ENCODE measurements around the gene RNF167.

RNF167 gene

GRCh38 chr17:4953451-4953961, 13.4 kb downstream of the RNF167 start:
- Histone ChIP-seq H3K27me3 (ENCODE audit: insufficient read depth, poor library complexity, severe bottlenecking) (no peaks in the 10 kb centered on the region), H3K27ac (ENCODE audit: poor library complexity, severe bottlenecking) (no peak overlapping the region), H3K4me1 (ENCODE audit: insufficient read depth, poor library complexity, severe bottlenecking) (peaks cover 8% of the 10 kb centered on the region), H3K36me3 (ENCODE audit: low read depth) (no peaks in the 10 kb centered on the region), H3K9me3 (ENCODE audit: severe bottlenecking) (no peaks in the 10 kb centered on the region), H3K4me3 (ENCODE audit: severe bottlenecking) (no peak overlapping the region)
- no peak for TF ChIP-seq CTCF (IDR thresholded peaks at IDR 0.05; ENCODE audit: poor library complexity, severe bottlenecking)
- ATAC-seq (ENCODE audit: low read depth) (no peak), DNase-seq (ENCODE audit: low spot score) (no peak)

DNA sequence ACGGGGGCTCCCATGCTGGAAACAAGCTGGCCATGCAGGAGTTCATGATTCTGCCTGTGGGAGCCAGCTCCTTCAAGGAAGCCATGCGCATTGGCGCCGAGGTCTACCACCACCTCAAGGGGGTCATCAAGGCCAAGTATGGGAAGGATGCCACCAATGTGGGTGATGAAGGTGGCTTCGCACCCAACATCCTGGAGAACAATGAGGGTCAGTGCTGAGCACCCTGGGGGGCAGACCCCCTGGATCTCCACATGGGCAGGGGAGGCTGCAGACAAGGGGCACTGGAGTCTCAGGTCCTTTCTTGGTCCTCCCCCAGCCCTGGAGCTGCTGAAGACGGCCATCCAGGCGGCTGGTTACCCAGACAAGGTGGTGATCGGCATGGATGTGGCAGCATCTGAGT, 15.0 kb downstream of the RNF167 start:
- no peak for TF ChIP-seq CTCF (IDR thresholded peaks at IDR 0.05; ENCODE audit: poor library complexity, severe bottlenecking)

GRCh38 chr17:4956493-4957061, 16.5 kb downstream of the RNF167 start:
- TF ChIP-seq CTCF (IDR thresholded peaks at IDR 0.05; ENCODE audit: poor library complexity, severe bottlenecking), result no peak
- Histone ChIP-seq H3K27me3 (ENCODE audit: insufficient read depth, poor library complexity, severe bottlenecking) (no peaks in the 10 kb centered on the region), H3K4me3 (ENCODE audit: severe bottlenecking) (no peak overlapping the region), H3K9me3 (ENCODE audit: severe bottlenecking) (no peaks in the 10 kb centered on the region), H3K27ac (ENCODE audit: poor library complexity, severe bottlenecking) (no peak overlapping the region), H3K36me3 (ENCODE audit: low read depth) (peaks cover 15% of the 10 kb centered on the region; the same call in 1 of the 2 replicates), H3K4me1 (ENCODE audit: insufficient read depth, poor library complexity, severe bottlenecking) (peaks cover 8% of the 10 kb centered on the region)
- ATAC-seq (ENCODE audit: low read depth), result no peak
- no peak for DNase-seq (ENCODE audit: low spot score)

More for the DNA sequence above, 15.0 kb downstream of the RNF167 start:
- peaks cover 9% of the 10 kb centered on the region; the same call in 1 of the 2 replicates for H3K36me3 ChIP-seq (ENCODE audit: low read depth)
- H3K27me3 ChIP-seq (ENCODE audit: insufficient read depth, poor library complexity, severe bottlenecking), result no peaks in the 10 kb centered on the region
- H3K27ac ChIP-seq (ENCODE audit: poor library complexity, severe bottlenecking), result no peak overlapping the region
- ATAC-seq (ENCODE audit: low read depth) (no peak), DNase-seq (ENCODE audit: low spot score) (no peak)
- no peak overlapping the region for H3K4me3 ChIP-seq (ENCODE audit: severe bottlenecking)
- H3K9me3 ChIP-seq (ENCODE audit: severe bottlenecking), result no peaks in the 10 kb centered on the region
- H3K4me1 ChIP-seq (ENCODE audit: insufficient read depth, poor library complexity, severe bottlenecking), result peaks cover 8% of the 10 kb centered on the region

GRCh38 chr17:4958102-4958501, 18.0 kb downstream of the RNF167 start:
- Histone ChIP-seq H3K27ac (ENCODE audit: poor library complexity, severe bottlenecking) (no peak overlapping the region), H3K4me1 (ENCODE audit: insufficient read depth, poor library complexity, severe bottlenecking) (peaks cover 8% of the 10 kb centered on the region), H3K4me3 (ENCODE audit: severe bottlenecking) (no peak overlapping the region), H3K36me3 (ENCODE audit: low read depth) (peaks cover 15% of the 10 kb centered on the region; the same call in 1 of the 2 replicates), H3K9me3 (ENCODE audit: severe bottlenecking) (no peaks in the 10 kb centered on the region), H3K27me3 (ENCODE audit: insufficient read depth, poor library complexity, severe bottlenecking) (no peaks in the 10 kb centered on the region)
- DNase-seq (ENCODE audit: low spot score) (no peak), ATAC-seq (ENCODE audit: low read depth) (no peak)
- no peak for TF ChIP-seq CTCF (IDR thresholded peaks at IDR 0.05; ENCODE audit: poor library complexity, severe bottlenecking)

DNA sequence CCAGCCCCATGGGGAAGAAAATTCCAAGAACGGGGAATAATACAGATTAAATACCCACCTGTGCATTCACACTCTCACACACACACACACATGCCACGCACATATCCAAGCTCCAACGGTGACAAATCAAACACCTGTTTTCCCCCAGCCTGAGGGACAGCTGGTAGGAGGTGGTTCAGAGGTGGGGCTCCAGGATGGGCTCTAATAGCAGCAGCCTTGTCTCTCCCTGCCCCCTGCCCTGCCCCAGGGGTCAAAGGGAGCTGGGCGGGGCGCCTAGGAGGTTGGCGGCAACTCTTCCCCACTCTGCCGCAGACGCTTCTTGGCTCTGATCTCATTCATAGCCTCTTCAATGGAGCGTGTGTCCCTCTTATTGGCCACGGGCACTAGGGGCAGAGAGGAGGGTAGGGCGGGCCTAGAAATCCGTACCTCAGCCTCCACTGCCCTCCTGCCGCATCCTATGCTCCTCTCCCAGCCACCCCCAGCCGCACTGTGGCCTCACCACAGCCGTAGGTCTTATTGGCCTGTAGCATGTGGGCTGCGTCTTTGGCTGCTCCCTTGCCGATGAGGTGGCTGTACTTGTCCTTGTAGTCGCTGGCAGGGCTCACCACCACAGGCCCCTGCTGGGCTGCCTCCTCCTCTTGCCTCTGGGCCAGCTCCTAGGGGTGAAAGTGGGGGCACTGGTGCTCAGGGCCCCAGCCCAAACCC, 19.3 kb downstream of the RNF167 start:
- Histone ChIP-seq H3K9me3 (ENCODE audit: severe bottlenecking) (no peaks in the 10 kb centered on the region), H3K4me1 (ENCODE audit: insufficient read depth, poor library complexity, severe bottlenecking) (no peaks in the 10 kb centered on the region), H3K27ac (ENCODE audit: poor library complexity, severe bottlenecking) (no peak overlapping the region), H3K4me3 (ENCODE audit: severe bottlenecking) (no peak overlapping the region), H3K27me3 (ENCODE audit: insufficient read depth, poor library complexity, severe bottlenecking) (no peaks in the 10 kb centered on the region), H3K36me3 (ENCODE audit: low read depth) (peaks cover 15% of the 10 kb centered on the region; the same call in 1 of the 2 replicates)
- TF ChIP-seq CTCF (IDR thresholded peaks at IDR 0.05; ENCODE audit: poor library complexity, severe bottlenecking), result no peak
- ATAC-seq (ENCODE audit: low read depth), result no peak
- no peak for DNase-seq (ENCODE audit: low spot score)

Measured in RWPE2 (cell line).